Kidney epithelial cell (primary cell): ENCODE measurements around the gene OR4Q2. TPM values are rescaled to one million over a fixed set of nuclear protein-coding genes. Genes with fewer than 3 reads are reported as not detected.

Experiments used
- DNase-seq: peaks from one replicate; pipeline ENCODE4 v3.0.0-alpha.2; 2010; ENCODE audit warnings: low read depth
- H3K27me3 ChIP-seq: 2 replicates; pipeline ENCODE4 v1.6.0; 2011; ENCODE audit warnings: low read length; ENCODE audit not compliant: control insufficient read depth, insufficient read depth
- H3K36me3 ChIP-seq: 2 replicates; pipeline ENCODE4 v1.5.1; 2011; ENCODE audit warnings: low read length; ENCODE audit not compliant: control insufficient read depth, insufficient read depth
- H3K4me3 ChIP-seq: 2 replicates; pipeline ENCODE4 v1.5.1; 2011; ENCODE audit warnings: low read depth, mild to moderate bottlenecking, control low read depth, low read length
- CTCF ChIP-seq: IDR thresholded peaks from 2 replicates; pipeline ENCODE4 v1.5.1; 2011; ENCODE audit warnings: mild to moderate bottlenecking, moderate library complexity, low read length, control low read depth, inconsistent platforms; ENCODE audit not compliant: insufficient read depth, poor library complexity, severe bottlenecking
- total RNA-seq: library from RNA; depleted of rRNA; stranded (reverse); fragments of >200 nt; gene quantifications from 2 replicates; pipeline ENCODE4 v1.2.3, GENCODE V29; 2015

Gene OR4Q2
- total RNA-seq, 1 donor from 2014 or later: not detected

- DNase-seq: no peak
- Histone ChIP-seq H3K36me3 (no peaks in the 10 kb centered on the region), H3K4me3 (no peak overlapping the region), H3K27me3 (no peaks in the 10 kb centered on the region)
- TF ChIP-seq CTCF: no peak
These were observed 6.2 kb downstream of the OR4Q2 start for GRCh38 chr14:20008156-20008555.

- DNase-seq: no peak
- no peaks in the 10 kb centered on the region for H3K36me3 ChIP-seq
- no peak for TF ChIP-seq CTCF
- no peaks in the 10 kb centered on the region for H3K27me3 ChIP-seq
- no peak within 1 kb of the TSS for H3K4me3 ChIP-seq
These were observed 17.4 kb downstream of the OR4Q2 start, which contains the start of gene OR4K14 for GRCh38 chr14:20019257-20019865. OR4K14 (minus strand) TSS chr14:20019307; CDS start chr14:20015193, 4,114 bp downstream.

GRCh38 chr14:20031058-20031457 lies 29.1 kb downstream of the OR4Q2 start:
- no peaks in the 10 kb centered on the region for H3K27me3 ChIP-seq
- no peak for DNase-seq
- no peak overlapping the region for H3K4me3 ChIP-seq
- H3K36me3 ChIP-seq: no peaks in the 10 kb centered on the region
- no peak for TF ChIP-seq CTCF

- no peak for TF ChIP-seq CTCF
- DNase-seq: no peak
- Histone ChIP-seq H3K4me3 (no peak overlapping the region), H3K27me3 (no peaks in the 10 kb centered on the region), H3K36me3 (no peaks in the 10 kb centered on the region)
These were observed 33.5 kb downstream of the OR4Q2 start for GRCh38 chr14:20035449-20035848.

- DNase-seq: no peak
- TF ChIP-seq CTCF: no peak
- Histone ChIP-seq H3K36me3 (no peaks in the 10 kb centered on the region), H3K4me3 (no peak within 1 kb of the TSS), H3K27me3 (no peaks in the 10 kb centered on the region)
These were observed 34.0 kb downstream of the OR4Q2 start, which contains the start of gene OR4K13 for GRCh38 chr14:20035938-20036337. OR4K13 (minus strand) TSS chr14:20036038; CDS start chr14:20034758, 1,280 bp downstream.

- H3K27me3 ChIP-seq: no peaks in the 10 kb centered on the region
These were observed 42.3 kb downstream of the OR4Q2 start for GRCh38 chr14:20044243-20044642.

More at GRCh38 chr14:20044243-20044642, 42.3 kb downstream of the OR4Q2 start:
- TF ChIP-seq CTCF: no peak
- DNase-seq: no peak
- Histone ChIP-seq H3K4me3 (no peak overlapping the region), H3K36me3 (no peaks in the 10 kb centered on the region)
